ENCODE results near the gene STIP1. TPM values are rescaled to one million over a fixed set of nuclear protein-coding genes. Genes with fewer than 3 reads are reported as not detected.
A peak's percentile ranks its signal among the peaks of the same experiment; 100 is the strongest.

STIP1 gene
- total and polyA plus RNA-seq, 2 experiments from 2014 or later: 231 to 240 TPM

- Histone ChIP-seq H3K4me1 (ENCODE audit: low read depth) (peaks cover 5% of the 10 kb centered on the region), H3K27ac (peak overlapping the region; percentile 96), H3K36me3 (peaks cover 3% of the 10 kb centered on the region), H3K9me3 (ENCODE audit: low read depth) (no peaks in the 10 kb centered on the region), H3K4me3 (peak overlapping the region; percentile 86), H3K27me3 (no peaks in the 10 kb centered on the region)
- no peak for DNase-seq (ENCODE audit: low read depth in 1 of 2, low spot score in 1 of 2)
- TF ChIP-seq, protein P1, sequence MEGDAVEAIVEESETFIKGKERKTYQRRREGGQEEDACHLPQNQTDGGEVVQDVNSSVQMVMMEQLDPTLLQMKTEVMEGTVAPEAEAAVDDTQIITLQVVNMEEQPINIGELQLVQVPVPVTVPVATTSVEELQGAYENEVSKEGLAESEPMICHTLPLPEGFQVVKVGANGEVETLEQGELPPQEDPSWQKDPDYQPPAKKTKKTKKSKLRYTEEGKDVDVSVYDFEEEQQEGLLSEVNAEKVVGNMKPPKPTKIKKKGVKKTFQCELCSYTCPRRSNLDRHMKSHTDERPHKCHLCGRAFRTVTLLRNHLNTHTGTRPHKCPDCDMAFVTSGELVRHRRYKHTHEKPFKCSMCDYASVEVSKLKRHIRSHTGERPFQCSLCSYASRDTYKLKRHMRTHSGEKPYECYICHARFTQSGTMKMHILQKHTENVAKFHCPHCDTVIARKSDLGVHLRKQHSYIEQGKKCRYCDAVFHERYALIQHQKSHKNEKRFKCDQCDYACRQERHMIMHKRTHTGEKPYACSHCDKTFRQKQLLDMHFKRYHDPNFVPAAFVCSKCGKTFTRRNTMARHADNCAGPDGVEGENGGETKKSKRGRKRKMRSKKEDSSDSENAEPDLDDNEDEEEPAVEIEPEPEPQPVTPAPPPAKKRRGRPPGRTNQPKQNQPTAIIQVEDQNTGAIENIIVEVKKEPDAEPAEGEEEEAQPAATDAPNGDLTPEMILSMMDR (IDR thresholded peaks at IDR 0.05; ENCODE audit: low read depth, low read length): no peak
Measured at GRCh38 chr11:64239662-64240434, 53.9 kb downstream of the STIP1 start.

- Histone ChIP-seq H3K36me3 (peaks cover 3% of the 10 kb centered on the region), H3K4me1 (ENCODE audit: low read depth) (peaks cover 5% of the 10 kb centered on the region), H3K27me3 (no peaks in the 10 kb centered on the region), H3K9me3 (ENCODE audit: low read depth) (no peaks in the 10 kb centered on the region), H3K27ac (peak within 1 kb of the TSS; percentile 96), H3K4me3 (peak within 1 kb of the TSS; percentile 86)
- DNase-seq (ENCODE audit: low read depth in 1 of 2, low spot score in 1 of 2): peak; percentile 99
- TF ChIP-seq, protein P1 (IDR thresholded peaks at IDR 0.05; ENCODE audit: low read depth, low read length): no peak
Measured at GRCh38 chr11:64240435-64241240, 54.7 kb downstream of the STIP1 start, which contains the start of gene FKBP2. Gene FKBP2 (plus strand): TSS chr11:64241095. CDS start chr11:64242388, 1,293 bp downstream.

GRCh38 chr11:64241241-64241490 lies 55.2 kb downstream of the STIP1 start:
- TF ChIP-seq, protein P1 (IDR thresholded peaks at IDR 0.05; ENCODE audit: low read depth, low read length): no peak
- DNase-seq (ENCODE audit: low read depth in 1 of 2, low spot score in 1 of 2): peak in 1 of 2 donors; percentile 100
- Histone ChIP-seq H3K27ac (peak overlapping the region; percentile 96), H3K4me3 (peak overlapping the region; percentile 86), H3K27me3 (no peaks in the 10 kb centered on the region), H3K4me1 (ENCODE audit: low read depth) (peaks cover 5% of the 10 kb centered on the region), H3K36me3 (peaks cover 3% of the 10 kb centered on the region), H3K9me3 (ENCODE audit: low read depth) (no peaks in the 10 kb centered on the region)

DNA sequence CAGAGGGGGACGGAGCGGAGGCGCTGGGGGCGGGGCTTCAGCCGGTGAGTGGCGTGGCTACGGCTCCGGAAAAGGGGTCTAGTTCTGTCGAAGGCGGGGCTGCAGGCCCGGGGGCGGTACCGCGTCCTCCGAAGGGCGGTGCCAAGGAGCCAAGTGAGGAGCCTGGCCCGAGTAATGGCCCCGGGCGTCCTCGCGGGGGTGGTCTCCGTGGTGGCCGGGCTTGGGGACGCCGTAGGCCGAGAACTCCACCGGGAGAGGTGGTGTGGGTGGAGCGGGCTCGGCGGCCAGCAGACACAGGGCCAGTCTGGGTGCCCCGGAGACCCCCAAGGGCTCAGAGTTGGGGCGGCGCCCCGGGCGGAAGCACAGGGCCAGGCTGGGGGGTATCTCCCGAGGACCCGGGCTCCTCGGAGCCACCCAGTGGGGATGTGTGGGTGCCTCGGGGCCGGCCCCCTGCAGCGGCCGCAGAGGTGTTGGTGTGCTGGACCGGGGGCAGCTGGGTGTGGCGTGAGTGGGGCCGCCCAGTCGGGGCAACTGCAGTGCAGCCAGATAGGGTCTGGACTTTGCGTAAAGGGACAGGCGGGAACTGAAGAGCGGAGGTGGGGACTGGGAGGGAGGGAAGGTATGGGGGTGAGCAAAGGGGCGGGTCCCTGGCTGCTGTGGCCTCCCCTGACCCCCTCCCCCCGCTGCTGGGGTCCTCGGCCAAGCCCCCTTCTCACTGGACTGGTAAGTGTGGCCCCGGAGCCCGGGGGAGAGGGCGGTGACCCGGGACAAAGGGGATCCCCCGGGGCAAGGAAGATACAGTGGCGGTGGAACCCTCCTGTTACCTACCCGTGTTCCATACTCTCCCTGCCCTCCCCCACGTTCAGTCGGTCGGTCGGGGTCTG lies 55.8 kb downstream of the STIP1 start:
- DNase-seq (ENCODE audit: low read depth in 1 of 2, low spot score in 1 of 2): peak; percentile 48 to 99

More for the DNA sequence above, 55.8 kb downstream of the STIP1 start:
- peaks cover 3% of the 10 kb centered on the region for H3K36me3 ChIP-seq
- peak overlapping the region; percentile 86 for H3K27ac ChIP-seq
- peak overlapping the region; percentile 86 for H3K4me3 ChIP-seq
- no peaks in the 10 kb centered on the region for H3K9me3 ChIP-seq (ENCODE audit: low read depth)
- no peaks in the 10 kb centered on the region for H3K27me3 ChIP-seq
- H3K4me1 ChIP-seq (ENCODE audit: low read depth): peaks cover 5% of the 10 kb centered on the region
- TF ChIP-seq, protein P1 (IDR thresholded peaks at IDR 0.05; ENCODE audit: low read depth, low read length): no peak
